Jurkat, Clone E6-1 (cell line): Measurements from ENCODE around the gene FRMD1.

Experiments used
- DNase-seq: peaks from one replicate; pipeline ENCODE4 v3.0.0-alpha.2; 2011; ENCODE audit warnings: low read depth, low spot score
- H3K4me3 ChIP-seq: 2 replicates; pipeline ENCODE4 v1.5.1; 2011; ENCODE audit warnings: mild to moderate bottlenecking, low read length, control low read depth, moderate library complexity

FRMD1 gene

GRCh38 chr6:168049706-168050224, 29.2 kb downstream of the FRMD1 start:
- no peak overlapping the region for H3K4me3 ChIP-seq
- DNase-seq: no peak

- no peak overlapping the region for H3K4me3 ChIP-seq
- DNase-seq: no peak
Measured at GRCh38 chr6:168049277-168049676, 29.7 kb downstream of the FRMD1 start.

DNA sequence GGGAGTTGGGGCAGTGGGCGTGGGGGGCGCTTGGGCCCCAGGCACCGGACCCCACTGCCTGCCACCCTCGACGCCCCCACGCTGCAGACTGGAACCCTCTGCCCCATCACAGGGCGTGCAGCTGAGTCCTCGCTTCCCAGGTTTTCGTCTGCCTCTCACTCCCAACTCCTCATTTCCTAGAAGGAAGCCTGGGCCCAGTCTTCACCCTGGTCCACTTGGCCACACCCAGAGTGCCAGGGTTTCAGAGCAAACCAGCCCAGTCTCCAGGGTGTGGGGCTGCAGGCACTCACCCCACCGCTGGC, 30.3 kb downstream of the FRMD1 start:
- no peak overlapping the region for H3K4me3 ChIP-seq
- no peak for DNase-seq

DNA sequence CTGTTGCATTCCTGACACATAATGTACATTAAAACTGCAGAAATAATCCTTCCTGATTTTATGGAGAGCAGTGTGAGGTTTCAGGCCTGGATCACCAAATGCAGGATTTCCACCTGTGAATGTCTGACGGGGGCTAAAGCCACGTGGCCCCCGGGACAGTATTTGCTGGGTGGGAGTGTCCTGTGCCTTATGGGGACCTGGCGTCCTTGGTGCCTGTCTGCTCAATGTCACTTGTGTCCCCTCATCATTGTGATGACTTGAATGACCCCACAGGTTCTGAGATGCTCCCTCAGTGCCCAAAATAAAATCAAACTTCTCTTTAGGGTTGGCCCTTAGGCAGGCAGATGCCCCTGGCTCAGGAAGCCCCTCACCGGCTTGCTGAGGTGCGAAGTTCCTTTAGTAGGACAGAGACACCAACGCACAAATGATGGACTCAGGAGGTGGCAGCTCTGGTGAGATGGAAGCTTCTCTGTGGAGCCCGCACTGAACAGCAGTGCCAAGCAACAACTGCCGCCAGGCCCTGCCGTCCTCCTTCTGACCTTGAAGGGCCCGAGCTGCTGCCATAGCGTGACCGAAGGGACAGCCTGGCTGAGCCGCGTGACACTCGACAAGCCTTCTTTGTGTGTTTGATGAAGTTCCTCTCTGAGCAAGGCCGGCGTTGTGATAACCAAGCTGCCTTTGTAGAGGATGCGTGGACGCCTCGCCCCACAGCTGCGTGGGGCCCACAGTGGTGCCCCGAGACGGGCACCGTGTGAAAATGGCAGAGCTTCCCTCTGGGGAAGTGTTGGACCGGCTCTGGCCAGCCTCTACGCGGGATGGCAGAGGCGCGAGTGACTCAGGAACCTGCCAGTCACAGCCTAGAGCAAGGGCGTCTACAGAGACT, 30.9 kb downstream of the FRMD1 start:
- no peak overlapping the region for H3K4me3 ChIP-seq
- no peak for DNase-seq

- H3K4me3 ChIP-seq: no peak overlapping the region
Measured at GRCh38 chr6:168046696-168047095, 32.3 kb downstream of the FRMD1 start.

DNA sequence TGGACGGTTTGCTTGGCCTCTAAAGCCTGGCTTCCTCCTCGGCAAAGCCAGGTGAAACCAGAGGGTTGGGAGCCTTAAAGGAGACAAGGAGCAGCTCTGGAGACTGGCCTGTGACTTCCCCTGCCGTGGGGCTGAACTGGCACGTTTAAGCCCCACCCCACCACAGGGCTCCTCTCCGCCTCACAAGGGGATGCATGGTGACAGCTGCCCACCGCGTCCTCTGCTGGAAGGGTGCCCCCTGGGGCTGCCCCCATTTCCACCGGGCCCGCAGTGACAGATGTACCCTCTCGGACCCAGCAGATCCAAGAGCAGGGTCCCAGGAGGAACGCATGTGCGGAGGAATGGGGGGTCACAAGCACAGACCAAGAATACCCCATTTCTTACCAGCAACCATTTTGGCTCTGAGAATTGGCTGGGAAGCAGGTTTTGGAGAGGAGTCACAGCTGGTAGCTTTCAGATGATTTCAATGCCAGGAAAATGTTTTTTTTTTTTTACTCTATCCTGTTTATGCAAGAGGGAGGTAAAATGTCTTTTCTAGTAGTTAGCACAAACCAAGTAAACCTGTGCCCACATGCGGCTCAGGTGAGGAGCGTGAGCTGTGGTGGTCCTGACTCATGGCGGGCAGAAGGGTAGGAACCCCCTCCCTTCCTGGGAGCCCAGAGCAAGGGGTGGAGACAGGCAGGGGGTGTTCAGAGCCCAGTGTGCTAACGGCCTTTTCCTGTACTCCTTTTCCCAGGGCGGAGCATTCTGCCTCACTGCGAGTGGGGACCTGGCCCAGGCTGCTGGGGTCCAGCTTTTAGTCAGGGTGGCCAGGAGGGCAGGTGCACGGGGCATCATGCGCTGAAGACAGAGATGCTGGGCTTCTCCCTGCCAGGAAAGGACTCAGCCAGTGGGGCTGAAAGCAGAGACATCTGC, 33.0 kb downstream of the FRMD1 start:
- no peak overlapping the region for H3K4me3 ChIP-seq
- no peak for DNase-seq

More at GRCh38 chr6:168046696-168047095, 32.3 kb downstream of the FRMD1 start:
- no peak for DNase-seq

- DNase-seq: no peak
- no peak overlapping the region for H3K4me3 ChIP-seq
Measured at GRCh38 chr6:168045141-168045691, 33.8 kb downstream of the FRMD1 start.

- H3K4me3 ChIP-seq: no peak overlapping the region
- DNase-seq: no peak
Measured at GRCh38 chr6:168044521-168045130, 34.4 kb downstream of the FRMD1 start.

- DNase-seq: no peak
- no peak overlapping the region for H3K4me3 ChIP-seq
Measured at GRCh38 chr6:168043848-168044415, 35.1 kb downstream of the FRMD1 start.

DNA sequence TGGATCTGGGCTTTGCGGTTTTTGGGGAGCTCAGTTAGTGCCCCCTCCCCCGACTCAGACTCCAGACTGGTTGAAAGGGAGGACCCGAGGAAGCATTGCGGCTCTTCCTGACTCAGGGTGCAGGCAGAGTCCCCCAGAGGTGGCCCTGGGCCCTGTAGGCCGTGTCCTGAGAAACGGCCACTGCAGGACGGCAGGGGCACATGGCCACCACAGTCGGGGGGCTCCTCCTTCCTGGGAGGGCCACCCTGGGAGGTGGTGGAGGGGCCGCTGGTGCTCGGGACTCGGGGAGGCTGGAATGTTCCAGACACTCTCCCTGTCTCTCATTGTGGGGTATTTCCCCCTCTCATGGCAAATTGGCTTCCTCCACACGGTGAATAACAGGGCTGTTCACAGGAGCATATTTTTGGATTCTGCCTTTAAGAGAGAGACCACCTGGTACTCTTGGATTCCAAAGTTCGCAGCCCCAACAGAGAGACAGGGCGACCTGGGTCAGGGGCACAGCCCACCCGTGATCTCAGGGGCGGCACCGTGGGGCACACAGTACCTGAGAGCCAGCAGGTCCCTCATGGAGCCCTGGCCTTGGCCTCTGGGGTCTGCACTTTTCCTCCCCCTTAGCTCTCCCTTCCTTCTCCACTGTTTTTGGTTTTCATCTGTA, 35.7 kb downstream of the FRMD1 start:
- DNase-seq: no peak

GRCh38 chr6:168042426-168043192, 36.4 kb downstream of the FRMD1 start:
- DNase-seq: no peak
- H3K4me3 ChIP-seq: no peak overlapping the region

More for the DNA sequence above, 35.7 kb downstream of the FRMD1 start:
- H3K4me3 ChIP-seq: no peak overlapping the region

DNA sequence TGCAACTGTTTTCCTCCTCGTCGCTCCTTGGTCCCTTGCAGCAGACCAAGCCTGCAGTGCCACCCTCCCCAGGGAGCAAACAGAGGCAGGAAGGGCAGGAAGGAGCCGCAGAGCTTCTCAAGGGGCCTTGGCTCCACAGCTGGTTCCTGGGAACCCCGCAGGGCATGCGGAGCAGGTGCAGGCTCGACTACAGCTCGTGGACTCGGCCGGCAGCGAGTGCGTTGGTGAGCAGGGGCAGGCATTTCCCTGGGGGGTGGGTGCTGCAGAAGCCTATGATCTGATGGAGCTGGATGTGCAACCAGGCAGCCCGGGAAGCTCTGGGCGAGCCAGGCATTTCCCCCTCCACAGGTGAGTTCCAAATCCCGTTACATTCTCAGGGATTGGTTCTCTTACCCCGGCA, 37.1 kb downstream of the FRMD1 start:
- DNase-seq: no peak
- H3K4me3 ChIP-seq: no peak overlapping the region

DNA sequence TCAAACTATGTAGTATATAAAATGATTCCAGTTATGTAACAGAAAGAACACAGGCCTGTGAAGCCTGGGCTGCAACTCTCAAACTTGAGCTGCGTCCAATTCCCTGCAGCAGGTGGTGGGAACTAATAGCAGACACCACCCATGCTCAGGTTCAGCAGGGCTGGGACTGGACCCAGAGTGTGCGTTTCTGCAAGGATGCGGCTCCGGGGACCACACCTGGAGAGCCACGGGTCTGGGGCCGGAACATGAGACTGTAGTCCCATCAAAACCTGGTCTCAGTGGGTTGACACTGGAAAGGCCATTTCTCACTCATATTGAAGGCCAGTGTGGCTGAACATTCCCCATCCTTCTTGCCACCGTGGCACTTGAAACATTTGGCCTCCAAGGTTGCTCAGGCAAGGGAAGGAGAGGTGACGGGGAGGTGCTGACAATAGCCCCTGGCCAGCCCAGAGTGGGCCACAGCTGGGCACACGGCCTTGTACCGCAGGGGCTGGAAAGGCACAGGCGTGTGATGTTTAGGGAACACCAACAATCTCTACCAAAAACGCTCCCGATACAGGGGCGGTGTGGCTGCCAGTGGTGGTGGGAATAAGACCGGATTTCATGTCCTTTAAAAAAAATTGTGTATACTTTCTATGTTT, 38.0 kb downstream of the FRMD1 start:
- no peak for DNase-seq
- no peak overlapping the region for H3K4me3 ChIP-seq

- no peak for DNase-seq
- H3K4me3 ChIP-seq: no peak overlapping the region
Measured at GRCh38 chr6:168039849-168040248, 39.2 kb downstream of the FRMD1 start.

DNA sequence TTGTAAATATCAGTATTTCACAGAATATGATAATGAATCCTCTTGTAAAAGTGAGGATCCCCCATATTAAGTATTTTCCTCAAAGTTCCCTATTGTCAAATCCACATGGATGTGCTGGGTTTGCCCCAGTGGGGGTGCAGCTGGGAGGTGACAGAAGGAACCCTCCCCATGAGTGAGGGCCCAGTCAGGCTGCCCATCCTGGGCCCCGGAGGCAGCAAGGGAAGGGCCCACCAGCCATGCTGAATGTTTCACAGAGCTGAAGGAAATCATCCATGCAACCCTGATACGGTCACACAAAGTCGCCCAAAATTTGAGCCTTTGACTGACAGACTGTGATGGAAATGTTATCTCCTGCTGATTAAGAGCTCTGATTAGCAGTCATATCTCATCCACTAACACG, 39.7 kb downstream of the FRMD1 start:
- DNase-seq: no peak
- H3K4me3 ChIP-seq: no peak overlapping the region

GRCh38 chr6:168038576-168039140, 40.4 kb downstream of the FRMD1 start:
- DNase-seq: no peak
- H3K4me3 ChIP-seq: no peak overlapping the region

DNA sequence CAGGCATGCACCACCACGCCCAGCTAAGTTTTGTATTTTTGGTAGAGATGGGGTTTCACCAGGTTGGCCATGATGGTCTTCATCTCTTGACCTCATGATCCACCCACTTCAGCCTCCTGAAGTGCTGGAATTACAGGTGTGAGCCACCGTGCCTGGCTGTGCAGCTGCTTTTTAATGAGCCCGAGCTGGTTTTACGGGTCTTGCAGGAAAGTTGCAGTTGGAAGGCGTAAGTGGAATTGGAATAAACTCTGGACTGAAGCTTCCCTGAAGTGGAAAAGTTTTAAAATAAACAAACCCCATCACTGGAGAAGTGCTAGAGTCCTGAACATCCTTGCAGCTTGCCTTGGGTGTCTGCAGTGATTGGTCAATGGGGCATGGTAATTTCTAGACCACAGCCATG, 41.2 kb downstream of the FRMD1 start:
- DNase-seq: no peak
- H3K4me3 ChIP-seq: no peak overlapping the region
